Measurements from ENCODE around the gene SLC27A3.

SLC27A3 gene

DNA sequence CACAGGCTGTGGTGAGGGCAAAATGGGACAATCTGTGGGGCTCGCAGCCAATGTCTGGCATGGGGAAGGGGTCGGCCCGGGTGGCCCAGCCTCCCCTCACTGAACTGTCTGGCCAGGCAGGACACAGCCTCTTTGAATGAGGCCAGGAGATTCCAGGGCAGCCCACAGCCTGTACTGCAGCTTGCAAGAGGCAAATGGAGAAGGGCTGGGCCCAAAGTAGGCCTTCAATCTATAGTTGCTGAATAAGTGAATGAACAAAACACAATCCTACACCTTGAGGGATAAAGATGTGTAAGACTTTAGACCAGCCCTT, 23.2 kb downstream of the SLC27A3 start:
- H3K4me3 ChIP-seq (ENCODE audit: low read depth, low read length) = no peak overlapping the region

DNA sequence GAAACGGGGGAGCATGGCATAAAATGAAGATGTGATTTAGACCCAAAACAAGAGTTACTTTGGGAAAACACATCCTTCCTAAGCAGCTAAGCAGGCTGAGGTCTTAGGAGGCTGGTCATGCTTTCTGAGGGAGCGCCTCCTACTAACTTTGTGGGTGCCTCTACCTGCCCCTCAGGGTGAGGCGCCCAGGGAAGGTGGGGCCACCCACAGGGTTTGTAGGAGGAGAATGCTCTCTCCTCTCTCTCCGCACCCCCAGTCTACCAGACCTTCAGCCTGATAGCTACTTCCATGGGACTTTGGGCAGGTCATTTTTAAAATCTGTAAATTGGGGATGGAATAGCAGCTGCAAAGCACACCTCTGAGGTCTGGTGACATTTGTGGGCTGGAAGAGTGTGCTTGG, 23.8 kb downstream of the SLC27A3 start:
- no peak overlapping the region for H3K4me3 ChIP-seq (ENCODE audit: low read depth, low read length)

DNA sequence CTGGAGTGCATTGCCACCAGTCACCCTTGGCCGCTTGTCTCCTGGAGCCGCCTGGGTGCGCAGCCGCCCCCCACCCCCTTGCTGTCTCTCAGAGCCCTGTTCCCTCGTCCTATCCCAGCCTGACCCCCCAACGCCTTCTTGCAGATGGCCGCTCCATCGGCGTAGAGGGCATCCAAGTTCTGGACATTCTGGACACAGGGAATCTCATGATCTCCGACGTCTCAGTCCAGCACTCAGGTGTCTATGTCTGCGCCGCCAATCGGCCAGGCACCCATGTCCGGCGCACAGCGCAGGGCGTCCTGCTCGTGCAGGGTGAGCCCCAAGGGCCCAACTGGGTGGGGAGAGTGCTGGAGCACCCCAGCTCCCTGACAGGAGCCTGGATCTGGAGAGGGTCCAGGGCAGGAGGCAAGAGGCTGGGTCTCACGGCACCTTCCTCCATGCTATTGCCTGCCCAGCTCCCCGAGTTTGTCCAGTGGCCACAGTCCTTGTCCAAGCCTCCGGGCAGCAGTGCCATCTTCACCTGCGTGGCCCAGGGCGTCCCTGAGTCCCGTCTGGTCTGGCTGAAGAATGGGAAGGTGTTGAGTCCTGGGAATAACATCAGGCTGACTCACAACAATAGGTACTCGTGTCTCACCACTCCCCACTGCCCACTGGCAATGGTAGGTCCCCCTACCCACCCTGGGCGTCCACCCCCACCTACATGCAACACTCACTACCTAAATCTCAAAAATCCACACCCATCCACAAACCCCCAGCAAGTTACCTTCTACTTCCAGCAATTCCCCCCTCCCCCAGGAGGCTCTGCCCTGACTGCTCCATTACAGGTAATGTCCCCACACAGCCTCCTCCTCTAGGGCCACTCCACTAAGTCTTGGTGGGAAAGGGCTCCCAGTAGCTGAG, 24.6 kb downstream of the SLC27A3 start:
- no peak overlapping the region for H3K4me3 ChIP-seq (ENCODE audit: low read depth, low read length)

DNA sequence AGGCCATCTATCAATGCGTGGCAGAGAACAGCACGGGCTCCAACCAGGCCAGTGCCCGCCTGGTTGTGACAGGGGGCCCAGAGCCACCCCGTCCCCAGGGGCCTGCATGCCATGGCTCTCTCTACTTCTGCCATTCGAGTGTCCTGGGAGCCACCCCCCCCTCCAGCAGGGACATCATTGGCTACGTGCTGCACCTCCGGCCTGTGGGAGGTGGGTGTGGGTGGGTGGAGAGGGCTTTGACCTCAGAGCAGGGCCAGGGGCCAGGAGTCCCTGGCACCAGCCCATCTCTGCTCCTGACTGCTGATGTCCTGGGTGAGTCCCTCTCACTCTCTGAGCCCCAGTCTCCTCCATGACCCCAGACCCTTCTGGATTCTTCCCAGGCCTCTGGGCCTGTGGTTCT, 25.3 kb downstream of the SLC27A3 start:
- H3K4me3 ChIP-seq (ENCODE audit: low read depth, low read length) = no peak overlapping the region

DNA sequence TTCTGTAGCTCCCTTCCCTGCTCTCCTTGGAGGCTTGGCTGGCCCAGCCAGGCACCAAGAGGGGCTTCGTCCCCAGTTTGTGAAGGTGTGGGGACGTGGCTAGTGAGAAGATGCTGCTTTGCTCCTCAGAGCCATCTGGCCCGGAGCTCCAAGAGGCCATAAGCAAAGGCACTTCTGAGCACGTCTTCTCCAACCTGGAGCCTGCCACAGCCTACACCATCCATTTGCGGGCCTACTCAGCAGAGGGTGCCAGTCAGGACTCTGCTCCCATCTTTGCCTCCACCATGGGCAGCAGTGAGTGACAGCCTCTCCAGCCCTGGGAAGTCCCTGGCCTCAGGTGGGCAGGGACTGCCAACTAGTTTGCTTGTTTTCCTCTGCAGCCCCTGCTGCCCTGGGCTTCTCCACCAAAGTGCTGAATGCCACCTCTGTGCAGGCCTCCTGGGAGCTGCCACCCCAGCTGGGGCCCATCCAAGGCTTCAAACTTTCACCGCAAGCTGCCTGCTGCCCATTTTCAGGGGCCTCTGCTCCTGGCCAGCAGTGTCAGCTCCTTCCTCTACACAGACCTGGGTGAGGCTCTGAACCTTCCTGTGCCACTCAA, 25.9 kb downstream of the SLC27A3 start:
- no peak overlapping the region for H3K4me3 ChIP-seq (ENCODE audit: low read depth, low read length)

DNA sequence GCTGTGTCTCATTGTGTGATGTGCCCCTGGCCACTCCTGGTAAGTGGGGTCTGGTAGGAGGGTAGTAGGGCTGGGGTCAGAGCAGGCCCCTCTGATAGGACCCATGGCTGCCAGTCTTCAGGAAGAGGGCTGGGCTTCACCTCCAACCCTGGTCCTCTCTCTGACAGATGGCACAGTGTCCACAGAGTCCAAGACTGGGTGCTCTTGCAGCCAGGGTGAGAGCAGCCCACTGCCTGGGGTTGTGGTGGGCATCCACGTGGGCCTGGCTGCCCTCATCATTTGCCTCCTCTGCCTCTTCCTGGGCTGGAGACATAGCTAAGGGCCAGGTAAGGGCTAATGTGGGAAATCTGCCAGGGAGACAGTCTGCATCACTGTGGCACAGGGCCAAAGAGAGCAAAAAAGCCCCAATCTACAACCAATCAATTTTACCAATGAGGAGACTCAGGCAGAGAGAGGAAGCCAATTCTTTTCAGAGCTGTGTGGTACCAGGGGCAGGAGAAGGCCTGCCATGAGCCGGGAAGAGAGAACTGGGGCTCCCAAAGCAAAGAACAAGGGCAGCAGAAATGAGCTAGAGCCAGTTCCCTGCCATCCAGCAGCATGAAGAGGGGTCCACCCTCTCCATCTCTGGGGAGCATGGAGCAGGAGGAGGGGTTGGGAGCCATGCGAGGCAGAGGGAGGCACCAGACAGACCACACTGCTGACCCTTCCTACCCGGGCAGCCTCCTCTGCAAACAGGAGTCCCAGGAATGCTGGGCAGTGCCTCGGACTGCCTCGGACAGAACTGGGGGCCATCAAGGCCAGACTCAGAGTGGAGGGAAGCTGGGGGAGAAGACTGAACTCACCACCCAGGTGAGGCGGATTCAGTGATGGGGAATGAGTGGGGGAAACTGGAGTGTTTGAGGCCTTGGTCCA, 26.8 kb downstream of the SLC27A3 start:
- no peak overlapping the region for H3K4me3 ChIP-seq (ENCODE audit: low read depth, low read length)

DNA sequence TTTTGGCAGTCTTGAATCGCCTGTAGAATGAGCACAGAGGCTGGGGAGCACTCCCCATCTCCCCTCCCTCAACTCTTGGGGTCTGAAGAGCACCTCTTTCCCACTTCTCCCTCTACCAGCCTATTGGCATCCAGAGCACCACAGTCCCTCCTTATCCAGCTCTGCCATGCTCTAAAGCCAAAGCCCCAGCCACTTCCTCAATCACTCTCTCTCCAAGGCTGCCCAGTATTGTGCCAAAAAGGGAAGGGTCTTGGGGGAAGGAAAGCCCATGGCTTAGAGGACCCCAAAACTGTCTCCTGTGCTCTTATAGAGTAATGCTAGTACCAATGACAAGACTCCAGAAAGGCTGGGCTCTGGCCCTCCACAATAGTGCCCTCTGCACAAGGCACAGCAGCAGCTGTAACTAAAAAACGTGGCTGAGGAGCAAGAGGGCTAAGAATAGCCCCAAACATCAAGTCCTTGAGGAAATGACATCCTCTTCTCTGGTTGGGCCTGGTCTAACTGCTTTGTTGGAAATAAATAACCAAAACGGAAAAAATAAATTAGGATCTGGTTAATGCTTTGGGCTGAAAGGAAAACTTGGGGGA, 28.4 kb downstream of the SLC27A3 start:
- H3K4me3 ChIP-seq (ENCODE audit: low read depth, low read length) = no peak overlapping the region

DNA sequence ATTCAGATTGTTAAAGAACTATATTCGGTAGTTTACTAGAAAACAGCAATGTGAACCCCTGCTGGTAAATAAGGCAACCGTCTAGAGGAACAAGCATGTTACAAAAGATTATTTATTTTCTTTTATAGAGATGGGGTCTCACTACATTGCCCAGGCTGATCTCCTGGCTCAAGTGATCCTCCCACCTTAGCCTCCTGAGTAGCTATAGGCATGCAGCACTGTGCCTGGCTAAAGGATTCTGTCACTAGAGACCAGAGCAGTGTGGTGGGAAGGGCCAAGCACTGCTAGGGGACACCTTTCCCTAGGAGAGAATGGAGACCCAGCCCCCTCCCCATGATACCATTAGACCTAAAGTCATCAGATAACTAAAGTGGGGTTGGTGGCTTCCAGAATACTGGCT, 28.9 kb downstream of the SLC27A3 start:
- no peak overlapping the region for H3K4me3 ChIP-seq (ENCODE audit: low read depth, low read length)

DNA sequence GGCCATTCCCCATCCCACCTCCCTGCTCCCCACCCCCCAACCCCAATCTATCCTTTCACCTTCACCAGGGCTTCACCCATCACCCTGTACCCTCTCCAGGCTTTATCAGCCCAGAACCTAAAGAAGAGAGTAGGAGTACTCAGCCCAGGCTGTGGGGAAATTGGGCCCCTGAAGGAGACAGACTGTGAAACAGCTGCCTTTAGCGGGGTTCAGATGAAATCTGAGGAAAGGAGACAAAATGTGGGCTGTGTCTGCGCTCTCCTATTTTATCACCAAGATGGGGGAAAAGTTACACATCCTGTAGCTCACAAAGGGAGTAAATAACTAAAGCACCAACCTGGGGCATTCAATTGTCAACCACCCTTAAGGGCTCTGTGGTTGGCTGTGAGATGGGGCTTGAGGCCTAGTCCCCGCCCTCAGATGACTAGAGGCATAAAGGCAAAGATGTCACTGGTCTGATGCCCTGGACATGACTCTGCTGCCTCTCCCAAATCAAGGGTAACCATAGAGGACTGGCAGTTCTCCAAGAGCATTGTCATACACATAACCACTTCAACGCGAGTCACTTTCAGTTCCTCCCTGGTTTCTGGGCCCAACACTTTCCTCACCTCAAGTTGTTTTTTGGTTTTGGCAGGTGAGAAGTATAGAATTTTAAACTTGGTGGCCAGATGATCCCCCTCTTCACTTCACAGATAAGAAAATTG, 30.0 kb downstream of the SLC27A3 start:
- no peak overlapping the region for H3K4me3 ChIP-seq (ENCODE audit: low read depth, low read length)

DNA sequence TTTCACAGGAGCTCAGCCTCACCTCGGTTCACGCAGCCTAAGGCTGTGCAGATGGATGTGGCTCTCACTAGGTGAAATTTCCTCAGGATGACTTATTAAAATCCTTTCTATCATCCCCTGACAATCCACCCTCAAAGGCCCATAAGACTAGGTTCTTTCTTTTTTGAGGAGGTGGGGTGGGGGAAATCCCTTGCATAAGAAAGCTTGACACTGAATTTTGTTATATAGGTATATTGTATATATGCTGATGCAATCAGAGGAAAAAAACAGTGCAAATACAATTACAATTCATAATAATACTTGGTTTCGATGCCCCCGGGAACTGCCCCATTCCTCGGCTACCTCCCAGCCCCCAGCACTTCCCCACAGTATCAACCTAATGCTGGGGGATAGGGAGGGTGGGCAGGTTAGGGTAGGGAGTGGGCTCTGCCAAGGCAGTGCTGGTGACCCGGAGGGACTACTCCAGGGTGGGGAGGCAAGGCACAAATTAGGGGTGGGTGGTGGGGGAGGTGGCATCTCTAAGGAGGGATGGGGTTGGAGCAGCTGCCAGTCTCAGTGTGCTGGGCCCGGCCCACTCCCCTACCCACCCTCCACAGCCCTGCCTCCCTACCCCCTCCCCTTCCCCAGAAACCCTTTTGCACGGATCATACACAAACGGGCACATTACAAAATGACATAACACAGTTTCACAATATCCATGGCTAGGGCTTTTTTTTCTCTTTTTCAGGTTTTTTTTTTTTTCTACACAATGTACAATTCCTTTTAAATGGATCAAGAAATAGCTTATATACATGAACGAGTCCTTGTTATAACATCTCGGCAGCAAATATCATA, 30.9 kb downstream of the SLC27A3 start:
- H3K4me3 ChIP-seq (ENCODE audit: low read depth, low read length) = no peak overlapping the region

DNA sequence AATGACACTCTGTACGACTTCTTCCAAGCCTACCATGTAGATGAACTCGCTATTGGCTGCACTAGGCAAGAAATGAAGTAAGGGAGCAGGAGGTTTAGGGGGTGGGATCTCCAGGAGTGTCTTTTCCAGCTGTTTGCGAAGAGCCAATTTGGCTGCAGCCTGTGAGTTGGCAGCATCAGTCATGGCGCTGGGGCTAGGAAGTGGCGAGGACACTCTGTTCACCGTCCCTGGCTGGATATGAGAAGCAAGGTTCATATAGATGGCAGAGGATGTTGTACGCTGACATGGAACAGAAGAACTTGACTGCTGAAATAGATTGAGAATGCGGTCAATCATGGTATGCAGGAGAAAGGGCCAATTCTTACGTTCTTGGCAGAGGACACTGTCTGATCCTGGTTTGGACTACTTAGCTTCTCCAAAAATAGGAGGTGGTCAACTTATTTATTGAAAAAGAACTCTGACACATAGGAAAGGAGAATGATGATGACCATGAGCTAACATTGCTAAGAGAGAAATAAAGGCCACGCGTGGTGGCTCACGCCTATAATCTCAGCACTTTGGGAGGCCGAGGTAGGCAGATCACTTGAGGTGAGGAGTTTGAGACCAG, 41.2 kb downstream of the SLC27A3 start:
- no peak overlapping the region for H3K4me3 ChIP-seq (ENCODE audit: low read depth, low read length)

DNA sequence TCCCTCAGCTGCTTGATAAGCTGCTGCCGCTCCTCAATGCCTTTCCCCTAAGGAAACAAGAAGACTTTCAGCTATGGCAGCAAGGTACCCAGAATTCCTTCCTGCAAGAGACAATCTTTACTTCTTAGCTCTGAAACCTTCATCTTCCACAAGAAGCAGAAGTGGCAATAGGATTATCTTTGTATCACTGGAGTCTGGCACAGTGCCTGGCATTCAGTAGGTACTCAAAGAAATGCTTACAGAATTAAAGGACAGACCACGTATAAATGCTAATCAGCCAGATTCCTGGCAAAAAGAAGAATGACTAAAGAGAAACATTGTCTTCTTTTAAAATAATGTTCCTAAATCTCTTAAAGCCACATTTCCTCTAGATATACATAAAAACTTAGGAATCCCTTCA, 43.7 kb downstream of the SLC27A3 start:
- H3K4me3 ChIP-seq (ENCODE audit: low read depth, low read length) = no peak overlapping the region

DNA sequence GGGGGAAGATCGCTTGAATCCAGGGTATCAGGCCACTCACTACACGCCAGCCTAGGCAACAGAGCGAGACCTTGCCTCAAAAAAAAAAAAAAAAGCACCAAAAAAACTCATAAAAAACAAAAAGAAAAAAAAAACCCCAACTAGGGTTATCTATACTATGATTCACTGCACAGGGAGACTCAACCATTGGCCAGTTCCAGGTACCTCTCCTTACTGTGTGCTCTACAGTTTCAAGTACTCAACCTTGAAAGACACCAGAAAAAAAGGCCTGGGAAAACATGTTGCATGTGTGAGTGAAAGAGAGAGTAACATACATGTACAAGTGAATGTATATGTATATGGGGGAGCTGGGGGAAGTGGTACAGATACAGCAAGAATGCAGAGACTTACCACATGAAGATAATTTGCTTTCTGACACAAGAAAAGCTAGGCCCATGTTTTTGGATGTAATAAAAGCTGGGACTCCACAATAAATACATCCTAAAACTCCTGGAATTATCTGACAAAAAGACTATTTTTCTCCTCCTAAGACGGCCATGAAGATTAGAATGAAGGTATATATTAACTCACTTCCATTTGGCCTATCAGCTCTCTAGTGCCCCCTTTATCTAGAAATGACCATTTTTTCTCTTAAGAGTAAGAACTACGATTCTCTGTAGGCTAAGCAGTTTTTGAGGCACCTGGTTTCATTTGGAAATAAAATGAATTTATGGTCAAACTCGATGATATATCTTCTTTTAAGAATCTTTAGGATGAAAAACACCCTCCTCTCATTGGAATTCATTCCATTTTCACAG, 52.2 kb downstream of the SLC27A3 start:
- no peak overlapping the region for H3K4me3 ChIP-seq (ENCODE audit: low read depth, low read length)

Measured in iPS-11a (cell line).